CD14-positive monocyte (primary cell): ENCODE results near the gene KIF26B. TPM values are rescaled to one million over a fixed set of nuclear protein-coding genes. Genes with fewer than 3 reads are reported as not detected.

Experiments
- DNase-seq, 3 donors: peaks; one replicate each; pipeline ENCODE4 v3.0.0-alpha.2; 2011 to 2022
- H2AFZ ChIP-seq: 2 replicates; pipeline ENCODE4 v1.6.0; 2012; ENCODE audit warnings: mild to moderate bottlenecking, low read depth, low read length, inconsistent platforms; ENCODE audit not compliant: insufficient read depth, poor library complexity, severe bottlenecking
- H3K27ac ChIP-seq, 2 donors: 1 replicate in 1 of 2; 2 replicates in 1 of 2; pipeline ENCODE4 v1.5.1; 2012 to 2013; ENCODE audit warnings: low read length in 2 of 2, control low read depth in 1 of 2, inconsistent platforms in 1 of 2, low read depth in 1 of 2, mild to moderate bottlenecking in 1 of 2
- H3K27me3 ChIP-seq, 2 donors: one replicate each; pipeline versions ENCODE4 v1.6.0 to v1.6.1; 2011 to 2013; ENCODE audit warnings: low read length in 2 of 2; ENCODE audit not compliant: control insufficient read depth in 2 of 2, insufficient read depth in 2 of 2
- H3K36me3 ChIP-seq, 2 donors: replicated peaks in 1 of 2; 1 replicate in 1 of 2; 2 replicates in 1 of 2; pipeline versions ENCODE4 v1.5.1 to v1.6.1; 2012 to 2013; ENCODE audit warnings: low read length in 2 of 2, control low read depth in 1 of 2, inconsistent platforms in 1 of 2, mild to moderate bottlenecking in 1 of 2; ENCODE audit not compliant: insufficient read depth in 2 of 2, control insufficient read depth in 1 of 2
- H3K4me1 ChIP-seq, 2 donors: 1 replicate in 1 of 2; 2 replicates in 1 of 2; pipeline versions ENCODE4 v1.5.1 to v1.6.1; 2012 to 2013; ENCODE audit warnings: low read length in 2 of 2, control low read depth in 1 of 2, inconsistent platforms in 1 of 2, mild to moderate bottlenecking in 1 of 2, moderate library complexity in 1 of 2; ENCODE audit not compliant: insufficient read depth in 2 of 2, control insufficient read depth in 1 of 2
- H3K4me2 ChIP-seq: replicated peaks from 2 replicates; pipeline ENCODE3; 2012; ENCODE audit warnings: low read length, moderate library complexity, mild to moderate bottlenecking; ENCODE audit not compliant: poor library complexity, severe bottlenecking; ENCODE audit errors: extremely low read depth
- H3K4me3 ChIP-seq, 3 experiments: fragments of 200-600 bp in 1 of 3; sonication (generic) in 1 of 3; replicated peaks in 1 of 3; 1 replicate in 2 of 3; 2 replicates in 1 of 3; pipeline ENCODE4 v1.5.1; 2011 to 2013; ENCODE audit warnings: low read length in 3 of 3, mild to moderate bottlenecking in 3 of 3, control low read depth in 2 of 3, low read depth in 2 of 3, inconsistent platforms in 1 of 3, moderate library complexity in 1 of 3
- H3K79me2 ChIP-seq: 2 replicates; pipeline ENCODE4 v1.6.0; 2012; ENCODE audit warnings: mild to moderate bottlenecking, control low read depth, inconsistent platforms, low read length, moderate library complexity; ENCODE audit not compliant: insufficient read depth
- H3K9ac ChIP-seq: 2 replicates; pipeline ENCODE4 v1.6.0; 2017; ENCODE audit warnings: low read length, mild to moderate bottlenecking; ENCODE audit not compliant: insufficient read depth, poor library complexity, severe bottlenecking
- H3K9me3 ChIP-seq, 2 donors: replicated peaks in 1 of 2; 1 replicate in 1 of 2; 2 replicates in 1 of 2; pipeline versions ENCODE4 v1.5.1 to v1.6.1; 2012 to 2013; ENCODE audit warnings: low read length in 2 of 2, control low read depth in 1 of 2; ENCODE audit not compliant: control insufficient read depth in 1 of 2, insufficient read depth in 1 of 2
- H4K20me1 ChIP-seq: 2 replicates; pipeline ENCODE4 v1.6.0; 2012; ENCODE audit warnings: mild to moderate bottlenecking, low read length, control low read depth, moderate library complexity; ENCODE audit not compliant: insufficient read depth
- H3K27ac Mint-ChIP-seq, 7 donors: one replicate each; pipeline ENCODE4 v1.8.0; 2020; ENCODE audit warnings: mild to moderate bottlenecking in 7 of 7, mixed read lengths in 7 of 7, moderate library complexity in 6 of 7, inconsistent platforms in 2 of 7
- H3K27me3 Mint-ChIP-seq, 3 donors: one replicate each; pipeline ENCODE4 v1.8.0; 2021 to 2022; ENCODE audit warnings: low read depth in 3 of 3, mild to moderate bottlenecking in 3 of 3, mixed read lengths in 3 of 3, moderate library complexity in 3 of 3, inconsistent platforms in 1 of 3
- H3K36me3 Mint-ChIP-seq, 2 donors: one replicate each; pipeline ENCODE4 v1.8.0; 2020; ENCODE audit warnings: mixed read lengths in 2 of 2, inconsistent platforms in 1 of 2, mild to moderate bottlenecking in 1 of 2
- H3K4me1 Mint-ChIP-seq: one replicate; pipeline ENCODE4 v1.8.0; 2020; ENCODE audit warnings: mild to moderate bottlenecking, mixed read lengths
- H3K4me3 Mint-ChIP-seq, 2 donors: one replicate each; pipeline ENCODE4 v1.8.0; 2020; ENCODE audit warnings: mild to moderate bottlenecking in 2 of 2, mixed read lengths in 2 of 2, moderate library complexity in 1 of 2
- H3K9me3 Mint-ChIP-seq, 7 donors: one replicate each; pipeline ENCODE4 v1.8.0; 2020 to 2022; ENCODE audit warnings: mixed read lengths in 7 of 7, mild to moderate bottlenecking in 6 of 7, moderate library complexity in 6 of 7, inconsistent platforms in 2 of 7
- WGBS: methylation state at CpG from one replicate; pipeline ENCODE4 v1.1.5; 2013; ENCODE audit warnings: missing lambda C conversion rate; ENCODE audit not compliant: insufficient coverage; 5-methylcytosine and 5-hydroxymethylcytosine counted together
- intact Hi-C, 2 donors: fragments of 100-400 bp; cut with micrococcal nuclease; formaldehyde crosslinking; loops; one replicate each; pipeline versions ENCODE4 v1.15.0 to v1.15.1; 2023
- polyA plus RNA-seq, 3 donors: library from polyadenylated mRNA; depleted of rRNA in 1 of 3; unstranded in 2 of 3; stranded (reverse) in 1 of 3; fragments of 300-500 nt in 2 of 3; fragments of >200 nt in 1 of 3; fragmentation: Illumina TruSeq in 2 of 3; gene quantifications; 1 replicate in 2 of 3; 2 replicates in 1 of 3; pipeline ENCODE4 v1.2.3, GENCODE V29; 2012 to 2021
- TF ChIP-seq, protein P1 (sequence below): fragments of 200-600 bp; IDR thresholded peaks from one replicate; pipeline ENCODE4 v1.8.0; 2022; ENCODE audit warnings: antibody characterized with exemption, mild to moderate bottlenecking

KIF26B gene
- polyA plus RNA-seq, 3 donors = 0.01 to 0.05 TPM; not detected in 1

DNA sequence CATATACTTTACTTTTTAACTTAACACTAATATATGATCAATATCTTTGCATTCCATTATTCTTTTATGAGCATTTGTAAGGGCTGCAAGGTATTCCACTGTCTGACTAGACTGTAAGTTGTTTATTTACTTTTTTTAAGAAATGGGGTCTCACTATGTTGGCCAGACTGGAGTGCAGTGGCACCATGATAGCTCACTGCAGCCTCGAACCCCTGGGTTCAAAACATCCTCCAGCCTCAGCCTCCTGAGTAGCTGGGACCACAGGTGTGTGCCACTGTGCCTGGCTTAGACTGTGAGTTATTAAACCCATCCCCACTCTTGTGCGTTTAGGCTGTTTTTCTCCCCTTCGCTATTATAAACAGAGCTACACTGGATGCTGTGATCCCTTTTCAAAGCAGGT is 6.7 kb upstream of the KIF26B start:
- H3K36me3 Mint-ChIP-seq = no peaks in the 10 kb centered on the region
- no peak overlapping the region for H3K9ac ChIP-seq

DNA sequence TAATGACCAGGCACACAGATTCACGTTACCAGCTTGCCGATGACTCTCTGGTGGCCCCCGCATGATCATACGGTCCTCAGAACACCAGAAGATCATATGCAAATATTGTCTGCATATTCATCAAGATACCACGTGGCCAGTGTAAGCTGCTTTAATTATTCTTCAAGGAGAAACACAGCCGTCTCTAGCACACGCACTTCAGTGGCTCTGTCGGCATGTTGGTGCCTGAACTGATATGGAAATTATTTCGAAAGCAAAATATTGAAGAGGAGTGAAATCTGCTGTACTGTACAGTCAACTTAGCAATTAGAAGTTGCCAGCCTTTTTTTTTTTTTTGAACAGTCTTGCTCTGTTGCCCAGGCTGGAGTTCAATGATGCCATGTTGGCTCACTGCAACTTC is 5.9 kb upstream of the KIF26B start:
- Histone ChIP-seq H2AFZ (no peak overlapping the region), H3K9ac (no peak overlapping the region), H3K27me3 (peaks cover 23 to 39% of the 10 kb centered on the region in 2 donors), H3K36me3 (no peaks in the 10 kb centered on the region), H3K4me3 (no peak overlapping the region), H3K27ac (no peak overlapping the region), H3K4me2 (no peak overlapping the region), H3K9me3 (no peaks in the 10 kb centered on the region), H3K4me1 (peaks cover 9 to 10% of the 10 kb centered on the region in 2 donors), H3K79me2 (no peaks in the 10 kb centered on the region), H4K20me1 (no peaks in the 10 kb centered on the region)
- Mint-ChIP-seq H3K27ac (no peak overlapping the region), H3K27me3 (peaks cover 40 to 66% (median 44%) of the 10 kb centered on the region in 3 donors), H3K36me3 (no peaks in the 10 kb centered on the region), H3K9me3 (peaks cover 0 to 16% (median 3%) of the 10 kb centered on the region in 7 donors), H3K4me1 (peaks cover 9% of the 10 kb centered on the region), H3K4me3 (peak overlapping the region in 1 of 2 donors; percentile 52)
- TF ChIP-seq, protein P1, sequence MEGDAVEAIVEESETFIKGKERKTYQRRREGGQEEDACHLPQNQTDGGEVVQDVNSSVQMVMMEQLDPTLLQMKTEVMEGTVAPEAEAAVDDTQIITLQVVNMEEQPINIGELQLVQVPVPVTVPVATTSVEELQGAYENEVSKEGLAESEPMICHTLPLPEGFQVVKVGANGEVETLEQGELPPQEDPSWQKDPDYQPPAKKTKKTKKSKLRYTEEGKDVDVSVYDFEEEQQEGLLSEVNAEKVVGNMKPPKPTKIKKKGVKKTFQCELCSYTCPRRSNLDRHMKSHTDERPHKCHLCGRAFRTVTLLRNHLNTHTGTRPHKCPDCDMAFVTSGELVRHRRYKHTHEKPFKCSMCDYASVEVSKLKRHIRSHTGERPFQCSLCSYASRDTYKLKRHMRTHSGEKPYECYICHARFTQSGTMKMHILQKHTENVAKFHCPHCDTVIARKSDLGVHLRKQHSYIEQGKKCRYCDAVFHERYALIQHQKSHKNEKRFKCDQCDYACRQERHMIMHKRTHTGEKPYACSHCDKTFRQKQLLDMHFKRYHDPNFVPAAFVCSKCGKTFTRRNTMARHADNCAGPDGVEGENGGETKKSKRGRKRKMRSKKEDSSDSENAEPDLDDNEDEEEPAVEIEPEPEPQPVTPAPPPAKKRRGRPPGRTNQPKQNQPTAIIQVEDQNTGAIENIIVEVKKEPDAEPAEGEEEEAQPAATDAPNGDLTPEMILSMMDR = no peak
- intact Hi-C loops = no loop called here
- 94% methylated on average over 7 of the region's 9 CpGs for WGBS
- no peak for DNase-seq

More for the DNA sequence above, 6.7 kb upstream of the KIF26B start:
- Histone ChIP-seq H3K36me3 (no peaks in the 10 kb centered on the region), H3K27me3 (peaks cover 16 to 31% of the 10 kb centered on the region in 2 donors), H2AFZ (no peak overlapping the region), H3K4me2 (no peak overlapping the region), H3K27ac (no peak overlapping the region), H4K20me1 (no peaks in the 10 kb centered on the region), H3K4me1 (peaks cover under 1 to 2% of the 10 kb centered on the region in 2 donors), H3K9me3 (no peaks in the 10 kb centered on the region), H3K4me3 (no peak overlapping the region), H3K79me2 (no peaks in the 10 kb centered on the region)
- DNase-seq = no peak
- intact Hi-C loops = no loop called here
- Mint-ChIP-seq H3K4me3 (no peak overlapping the region), H3K27me3 (peaks cover 36 to 61% (median 36%) of the 10 kb centered on the region in 3 donors), H3K4me1 (peaks cover 1% of the 10 kb centered on the region), H3K9me3 (peaks cover 0 to 9% (median 0%) of the 10 kb centered on the region in 7 donors), H3K27ac (no peak overlapping the region)
- WGBS = 89% methylated on average over 3 of the region's 3 CpGs
- TF ChIP-seq, protein P1 = no peak
